ENCODE results near the gene OPA1. TPM values are rescaled to one million over a fixed set of nuclear protein-coding genes. Genes with fewer than 3 reads are reported as not detected.
A peak's percentile ranks its signal among the peaks of the same experiment; 100 is the strongest.

OPA1 gene
- total and polyA plus RNA-seq, 2 experiments from 2014 or later: 29.0 to 42.2 TPM

DNA sequence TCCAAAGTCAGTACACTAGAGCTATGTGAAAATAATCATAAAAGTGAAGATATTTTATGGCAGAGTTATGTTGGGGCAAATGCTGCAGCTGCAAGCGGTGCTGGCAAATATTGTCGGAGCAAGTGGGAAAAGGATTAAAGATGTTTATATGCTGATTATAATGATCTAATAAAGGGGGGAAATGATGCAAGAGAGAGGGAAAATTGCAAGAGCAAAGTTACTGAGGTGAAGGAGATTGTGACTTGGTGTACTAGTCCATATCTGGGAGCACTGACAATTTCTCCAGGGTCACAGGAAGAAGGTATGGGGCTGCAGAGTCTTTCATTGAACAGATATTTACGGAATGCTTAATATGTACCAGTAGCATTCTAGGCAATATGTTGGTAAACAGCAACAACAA, 45.8 kb downstream of the OPA1 start:
- 92 to 96% methylated on average over 3 of the region's 3 CpGs for WGBS, 2 experiments (ENCODE audit: low coverage in 1 of 2, low lambda C conversion rate in 2 of 2, missing lambda C conversion rate in 2 of 2)
- Histone ChIP-seq H3K27me3 (replicated peaks; ENCODE audit: insufficient read depth) (no peaks in the 10 kb centered on the region), H3K9me2 (ENCODE audit: insufficient read depth) (no peaks in the 10 kb centered on the region), H3K4me1 (ENCODE audit: insufficient read depth) (peaks cover 18% of the 10 kb centered on the region), H2AFZ (no peak overlapping the region), H3K4me2 (ENCODE audit: unreplicated experiment) (no peak overlapping the region), H3K4me3 (no peak overlapping the region), H3K79me2 (ENCODE audit: insufficient read depth) (no peaks in the 10 kb centered on the region), H3K27ac (no peak overlapping the region), H3K36me3 (ENCODE audit: low read depth) (peaks cover 43% of the 10 kb centered on the region), H3F3A (ENCODE audit: insufficient read depth) (peaks cover 14% of the 10 kb centered on the region), H3K9ac (no peak overlapping the region), H3K9me3 (ENCODE audit: low read depth) (no peaks in the 10 kb centered on the region), H4K20me1 (ENCODE audit: insufficient read depth) (no peaks in the 10 kb centered on the region)
- in situ Hi-C loops (cut with MboI): no loop called here
- TF ChIP-seq EZH2phosphoT487 (IDR thresholded peaks at IDR 0.05; ENCODE audit: insufficient read depth, low read depth) (no peak), EZH2 (IDR thresholded peaks at IDR 0.05; ENCODE audit: insufficient read depth, poor library complexity, severe bottlenecking) (no peak)
- DNase-seq: no peak

DNA sequence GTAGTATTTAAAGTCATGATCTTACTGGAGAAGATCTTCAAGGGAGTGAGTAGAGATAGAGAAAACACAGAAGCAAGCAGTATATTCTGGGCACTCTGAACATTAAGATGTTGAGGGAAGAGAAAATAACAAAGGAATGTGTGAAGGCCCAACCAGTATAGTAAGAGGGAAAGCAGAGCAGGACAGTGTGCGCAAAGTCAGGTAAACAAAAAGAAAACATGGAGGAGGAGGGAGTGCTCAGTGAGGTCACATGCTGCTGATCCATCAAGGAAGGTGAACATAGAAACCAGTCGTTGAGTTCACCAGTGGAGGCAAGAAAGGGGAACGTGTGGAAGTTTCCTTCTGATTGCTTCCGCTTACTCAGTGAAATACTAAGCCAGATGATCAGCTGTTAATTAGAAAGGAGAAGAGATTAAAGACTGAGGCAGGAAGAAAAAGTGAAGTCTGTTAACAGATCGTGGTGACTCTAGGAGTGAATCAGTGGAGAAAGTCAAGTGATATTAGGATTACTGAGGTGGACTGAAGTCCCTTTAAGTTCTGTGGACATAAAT, 47.2 kb downstream of the OPA1 start:
- H3K27me3 ChIP-seq (replicated peaks; ENCODE audit: insufficient read depth): no peaks in the 10 kb centered on the region
- TF ChIP-seq EZH2phosphoT487 (IDR thresholded peaks at IDR 0.05; ENCODE audit: insufficient read depth, low read depth) (no peak), EZH2 (IDR thresholded peaks at IDR 0.05; ENCODE audit: insufficient read depth, poor library complexity, severe bottlenecking) (no peak)
- peaks cover 53% of the 10 kb centered on the region for H3K36me3 ChIP-seq (ENCODE audit: low read depth)
- no peak overlapping the region for H2AFZ ChIP-seq
- peaks cover 18% of the 10 kb centered on the region for H3K4me1 ChIP-seq (ENCODE audit: insufficient read depth)
- H3K9me3 ChIP-seq (ENCODE audit: low read depth): no peaks in the 10 kb centered on the region
- no peaks in the 10 kb centered on the region for H3K79me2 ChIP-seq (ENCODE audit: insufficient read depth)
- peaks cover 14% of the 10 kb centered on the region for H3F3A ChIP-seq (ENCODE audit: insufficient read depth)
- no peaks in the 10 kb centered on the region for H4K20me1 ChIP-seq (ENCODE audit: insufficient read depth)
- no peaks in the 10 kb centered on the region for H3K9me2 ChIP-seq (ENCODE audit: insufficient read depth)
- 0 out of 2 replicates have a peak overlapping the region, but pooled peaks have one; percentile 1 for H3K9ac ChIP-seq
- peak overlapping the region; percentile 60 for H3K27ac ChIP-seq
- DNase-seq: no peak
- 74 to 79% methylated on average over 5 of the region's 5 CpGs for WGBS, 2 experiments (ENCODE audit: low coverage in 1 of 2, low lambda C conversion rate in 2 of 2, missing lambda C conversion rate in 2 of 2)
- H3K4me3 ChIP-seq: no peak overlapping the region
- in situ Hi-C loops (cut with MboI): no loop called here
- no peak overlapping the region for H3K4me2 ChIP-seq (ENCODE audit: unreplicated experiment)

DNA sequence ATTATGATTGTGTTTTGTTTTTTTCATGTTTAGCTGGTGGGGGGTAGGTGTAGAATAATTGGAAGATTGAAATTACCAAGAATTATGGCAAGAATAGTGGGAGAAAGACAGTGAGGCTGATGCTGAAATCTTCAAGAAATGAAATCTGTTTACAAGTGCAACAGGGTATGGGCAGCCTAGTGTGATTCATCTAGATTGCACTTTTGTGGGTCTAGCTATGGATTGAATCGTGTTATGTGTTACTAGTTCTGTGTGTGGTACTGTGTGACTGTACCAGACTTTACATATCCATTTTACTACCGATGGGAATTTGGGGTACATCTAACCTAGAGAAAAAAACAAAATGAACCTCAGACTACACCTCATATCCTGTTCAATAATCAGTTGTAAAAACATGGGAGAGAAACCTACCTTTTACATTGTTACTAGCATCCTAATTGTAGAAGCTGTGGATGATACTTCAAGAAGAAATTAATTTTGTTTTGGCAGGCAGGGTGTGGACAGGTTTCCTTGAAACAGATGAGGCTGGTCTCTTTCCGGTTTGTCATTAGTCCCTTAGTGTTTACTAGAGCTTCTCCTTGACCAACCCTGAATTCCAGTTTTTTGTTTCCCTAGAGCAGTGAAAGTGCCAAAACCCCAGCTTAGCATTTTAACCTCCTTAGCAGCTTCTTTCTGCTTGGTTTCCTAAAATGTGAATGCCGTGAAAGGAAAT, 47.9 kb downstream of the OPA1 start:
- 0 out of 2 replicates have a peak overlapping the region, but pooled peaks have one; percentile 1 for H3K9ac ChIP-seq
- H2AFZ ChIP-seq: no peak overlapping the region
- no peak overlapping the region for H3K4me3 ChIP-seq
- H3K4me2 ChIP-seq (ENCODE audit: unreplicated experiment): peak overlapping the region; percentile 11
- in situ Hi-C loops (cut with MboI): no loop called here
- H3K36me3 ChIP-seq (ENCODE audit: low read depth): peaks cover 54% of the 10 kb centered on the region
- peak; percentile 53 for DNase-seq
- H3K9me2 ChIP-seq (ENCODE audit: insufficient read depth): no peaks in the 10 kb centered on the region
- H3F3A ChIP-seq (ENCODE audit: insufficient read depth): peaks cover 14% of the 10 kb centered on the region
- H3K27me3 ChIP-seq (replicated peaks; ENCODE audit: insufficient read depth): no peaks in the 10 kb centered on the region
- H3K9me3 ChIP-seq (ENCODE audit: low read depth): no peaks in the 10 kb centered on the region
- no peaks in the 10 kb centered on the region for H4K20me1 ChIP-seq (ENCODE audit: insufficient read depth)
- H3K27ac ChIP-seq: peak overlapping the region; percentile 60
- WGBS, 2 experiments (ENCODE audit: low coverage in 1 of 2, low lambda C conversion rate in 2 of 2, missing lambda C conversion rate in 2 of 2): 41 to 43% methylated on average over 4 of the region's 4 CpGs
- H3K79me2 ChIP-seq (ENCODE audit: insufficient read depth): no peaks in the 10 kb centered on the region
- TF ChIP-seq EZH2phosphoT487 (IDR thresholded peaks at IDR 0.05; ENCODE audit: insufficient read depth, low read depth) (no peak), EZH2 (IDR thresholded peaks at IDR 0.05; ENCODE audit: insufficient read depth, poor library complexity, severe bottlenecking) (no peak)
- peaks cover 18% of the 10 kb centered on the region for H3K4me1 ChIP-seq (ENCODE audit: insufficient read depth)

DNA sequence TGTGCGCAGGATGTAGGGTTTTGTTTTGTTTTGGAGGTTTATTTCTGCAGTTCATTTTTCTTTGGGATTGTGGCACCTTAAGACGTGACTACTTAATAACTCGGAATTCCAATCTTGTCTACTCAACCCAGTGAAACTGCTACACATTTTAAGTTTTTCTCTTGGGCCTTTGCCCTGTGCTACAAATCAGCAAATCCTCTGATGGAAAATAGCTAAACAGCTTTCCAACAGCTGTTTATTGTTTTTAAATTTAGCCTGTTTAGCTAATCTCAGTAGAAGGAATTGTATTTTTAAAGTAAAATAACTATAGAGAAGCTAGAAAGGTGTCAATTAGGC, 48.4 kb downstream of the OPA1 start:
- Histone ChIP-seq H3K36me3 (ENCODE audit: low read depth) (peaks cover 58% of the 10 kb centered on the region), H3K79me2 (ENCODE audit: insufficient read depth) (no peaks in the 10 kb centered on the region), H3K4me3 (no peak overlapping the region), H3K9ac (peak overlapping the region; percentile 31; the same call in 1 of the 2 replicates), H4K20me1 (ENCODE audit: insufficient read depth) (no peaks in the 10 kb centered on the region), H3K9me3 (ENCODE audit: low read depth) (no peaks in the 10 kb centered on the region), H3K27ac (peak overlapping the region; percentile 60), H3K9me2 (ENCODE audit: insufficient read depth) (no peaks in the 10 kb centered on the region), H3K4me2 (ENCODE audit: unreplicated experiment) (peak overlapping the region; percentile 11), H2AFZ (no peak overlapping the region), H3K4me1 (ENCODE audit: insufficient read depth) (peaks cover 18% of the 10 kb centered on the region), H3K27me3 (replicated peaks; ENCODE audit: insufficient read depth) (no peaks in the 10 kb centered on the region), H3F3A (ENCODE audit: insufficient read depth) (peaks cover 14% of the 10 kb centered on the region)
- in situ Hi-C loops (cut with MboI): no loop called here
- DNase-seq: peak; percentile 49
- WGBS, 2 experiments (ENCODE audit: low coverage in 1 of 2, low lambda C conversion rate in 2 of 2, missing lambda C conversion rate in 2 of 2): 27 to 33% methylated on average over 3 of the region's 3 CpGs
- TF ChIP-seq EZH2 (IDR thresholded peaks at IDR 0.05; ENCODE audit: insufficient read depth, poor library complexity, severe bottlenecking): no peak
- no peak for TF ChIP-seq EZH2phosphoT487 (IDR thresholded peaks at IDR 0.05; ENCODE audit: insufficient read depth, low read depth)
